Measurements from ENCODE around the gene MTREX. TPM values are rescaled to one million over a fixed set of nuclear protein-coding genes. Genes with fewer than 3 reads are reported as not detected.

The MTREX gene
- total and polyA plus RNA-seq, 2 of the 8 experiments (the other 6 are each of a cell fraction or from before 2014, with no cell fraction given), result 16.0 to 130 TPM

DNA sequence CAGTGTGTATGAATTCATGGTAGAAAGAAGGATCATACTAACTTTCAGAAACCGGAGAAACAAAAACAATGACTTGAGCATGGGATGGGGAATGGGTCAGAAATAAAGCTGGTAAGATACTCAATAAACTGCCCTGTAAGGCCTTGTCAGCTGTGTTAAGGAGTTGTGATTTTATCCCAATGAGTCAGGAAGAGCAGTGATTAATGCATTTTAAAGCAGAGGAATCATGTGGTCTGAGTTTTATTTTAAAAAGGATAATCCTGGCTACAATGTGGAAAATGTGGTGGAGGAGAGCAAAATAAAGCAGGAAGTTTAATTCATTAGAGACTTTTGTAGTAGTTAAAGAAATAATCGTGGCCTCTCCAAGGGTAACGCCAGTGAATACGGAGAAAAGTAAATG lies 29.0 kb upstream of the MTREX start:
- no peaks in the 10 kb centered on the region for H3K9me3 ChIP-seq (ENCODE audit: insufficient read depth in 2 of 2, low read depth in 1 of 2, low read length in 1 of 2)
- 84% methylated on average over 4 of the region's 4 CpGs; no CpG with 5 or more reads in 1 of the 2 experiments for WGBS, 2 experiments (ENCODE audit: extremely low coverage in 1 of 2, insufficient coverage in 1 of 2, insufficient read length in 1 of 2, insufficient replicate concordance in 2 of 2, low coverage in 1 of 2, low lambda C conversion rate in 2 of 2, missing lambda C conversion rate in 1 of 2)

More for the DNA sequence above, 29.0 kb upstream of the MTREX start:
- no peak for TF ChIP-seq CHD2 (IDR thresholded peaks at IDR 0.05; ENCODE audit: low read length)
- TF ChIP-seq, protein P1, sequence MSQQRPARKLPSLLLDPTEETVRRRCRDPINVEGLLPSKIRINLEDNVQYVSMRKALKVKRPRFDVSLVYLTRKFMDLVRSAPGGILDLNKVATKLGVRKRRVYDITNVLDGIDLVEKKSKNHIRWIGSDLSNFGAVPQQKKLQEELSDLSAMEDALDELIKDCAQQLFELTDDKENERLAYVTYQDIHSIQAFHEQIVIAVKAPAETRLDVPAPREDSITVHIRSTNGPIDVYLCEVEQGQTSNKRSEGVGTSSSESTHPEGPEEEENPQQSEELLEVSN (IDR thresholded peaks at IDR 0.05), result no peak
- TF ChIP-seq FOSL1 (IDR thresholded peaks at IDR 0.05; ENCODE audit: insufficient read depth, low read depth, low read length), result no peak
- TF ChIP-seq TBP (IDR thresholded peaks at IDR 0.05; ENCODE audit: low read depth, low read length), result no peak
- TF ChIP-seq MAX (IDR thresholded peaks at IDR 0.05), result no peak
- TF ChIP-seq SUZ12 (IDR thresholded peaks at IDR 0.05; ENCODE audit: low read length), result no peak
- no peak for TF ChIP-seq EGR1 (IDR thresholded peaks at IDR 0.05; ENCODE audit: borderline replicate concordance, low read depth, low read length)
- TF ChIP-seq TCF12 (IDR thresholded peaks at IDR 0.05; ENCODE audit: low read depth, low read length), result no peak
- TF ChIP-seq RXRA (IDR thresholded peaks at IDR 0.05; ENCODE audit: insufficient read depth, low read depth, low read length), result no peak
- TF ChIP-seq RFX5 (IDR thresholded peaks at IDR 0.05; ENCODE audit: borderline replicate concordance, low read depth, low read length), result no peak
- TF ChIP-seq, protein P2, sequence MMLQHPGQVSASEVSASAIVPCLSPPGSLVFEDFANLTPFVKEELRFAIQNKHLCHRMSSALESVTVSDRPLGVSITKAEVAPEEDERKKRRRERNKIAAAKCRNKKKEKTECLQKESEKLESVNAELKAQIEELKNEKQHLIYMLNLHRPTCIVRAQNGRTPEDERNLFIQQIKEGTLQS (IDR thresholded peaks at IDR 0.05; ENCODE audit: insufficient read depth, low read depth, low read length), result no peak
- TF ChIP-seq SP4 (IDR thresholded peaks at IDR 0.05; ENCODE audit: low read length), result no peak
- Histone ChIP-seq H4K91ac (replicated peaks; ENCODE audit: insufficient read length, low read length) (no peak overlapping the region), H3K27ac (ENCODE audit: low read depth, low read length) (no peak overlapping the region), H3K23me2 (ENCODE audit: low read depth, low read length) (no peaks in the 10 kb centered on the region), H2BK20ac (ENCODE audit: low read length) (no peak overlapping the region), H2BK5ac (ENCODE audit: low read depth, low read length) (no peak overlapping the region), H4K8ac (ENCODE audit: extremely low read depth, insufficient read depth, low read length) (no peak overlapping the region), H3K4me1 (replicated peaks in 1 of 4; ENCODE audit: control insufficient read depth in 3 of 4, insufficient read depth in 4 of 4, low read length in 3 of 4) (no peaks in the 10 kb centered on the region), H4K5ac (ENCODE audit: insufficient read length, low read depth, low read length) (no peak overlapping the region), H2AFZ (ENCODE audit: low read length) (no peak overlapping the region), H2BK120ac (replicated peaks; ENCODE audit: low read depth, low read length) (no peak overlapping the region), H3K79me1 (ENCODE audit: low read depth, low read length) (no peaks in the 10 kb centered on the region), H3K79me2 (ENCODE audit: control insufficient read depth in 1 of 2, insufficient read depth in 2 of 2, low read length in 2 of 2) (no peaks in the 10 kb centered on the region), H2BK12ac (ENCODE audit: low read depth, low read length) (no peak overlapping the region), H3K27me3 (replicated peaks in 1 of 4; ENCODE audit: control insufficient read depth in 3 of 4, extremely low read depth in 1 of 4, insufficient read depth in 3 of 4, low read length in 3 of 4) (no peaks in the 10 kb centered on the region), H3K18ac (ENCODE audit: extremely low read depth, low read length) (no peak overlapping the region), H3K4ac (replicated peaks; ENCODE audit: insufficient read length, low read depth, low read length) (no peak overlapping the region), H2BK15ac (ENCODE audit: low read length) (no peak overlapping the region), H4K20me1 (replicated peaks in 1 of 2; ENCODE audit: control insufficient read depth in 1 of 2, insufficient read depth in 2 of 2, low read length in 2 of 2) (no peaks in the 10 kb centered on the region), H3K4me3 (ENCODE audit: extremely low read depth in 1 of 4, insufficient read depth in 2 of 4, low read depth in 3 of 4, low read length in 4 of 4) (no peak overlapping the region), H3K23ac (ENCODE audit: insufficient read length) (no peak overlapping the region), H3K36me3 (ENCODE audit: control insufficient read depth in 2 of 4, insufficient read depth in 4 of 4, low read length in 3 of 4) (peaks cover 0 to 59% (median 22%) of the 10 kb centered on the region in 4 experiments; a peak in 6 of 8 replicates), H2AK5ac (ENCODE audit: low read depth, low read length) (no peak overlapping the region), H3K56ac (replicated peaks; ENCODE audit: insufficient read length, low read depth, low read length) (no peak overlapping the region), H3K14ac (ENCODE audit: insufficient read length) (no peak overlapping the region), H3K4me2 (ENCODE audit: insufficient read depth in 1 of 2, low read depth in 2 of 2, low read length in 2 of 2) (no peak overlapping the region), H3K9ac (replicated peaks in 1 of 4; ENCODE audit: extremely low read depth in 1 of 4, low read depth in 3 of 4, low read length in 3 of 4) (no peak overlapping the region)
- CTCF ChIA-PET (ENCODE audit: partially characterized antibody), result interaction anchor here (0.6 to 1.1 kb wide), 2 partner anchors 14 to 91 kb away, joined by 3 read pairs; no protein-coding TSS in a partner anchor
- POLR2A ChIA-PET (ENCODE audit: partially characterized antibody), result no interaction called here
- DNase-seq (ENCODE audit: low read depth in 1 of 2, low spot score in 2 of 2) (no peak), FAIRE-seq (no peak)
